ENCODE measurements around the gene FAM76B.

Gene FAM76B

DNA sequence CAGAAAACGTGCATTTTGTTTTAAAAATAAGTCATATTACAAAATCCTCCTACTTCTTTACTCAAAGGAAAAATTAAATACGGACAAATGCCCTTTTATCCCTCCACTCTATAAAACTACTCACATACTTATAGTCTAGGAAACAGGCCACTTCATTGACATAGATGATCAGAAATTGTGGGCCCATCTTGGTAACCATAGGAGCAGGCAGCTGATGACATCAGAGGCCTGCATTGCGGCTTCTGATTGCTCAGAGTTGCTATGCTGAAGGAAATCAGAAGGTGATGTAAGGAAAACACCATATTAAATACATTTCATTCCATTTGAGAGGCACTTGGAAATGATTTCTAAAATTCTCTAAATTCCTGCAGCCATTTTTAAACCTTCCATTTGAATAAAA is 27.0 kb downstream of the FAM76B start:
- DNase-seq (ENCODE audit: low read depth) = no peak
- TF ChIP-seq, protein P1, sequence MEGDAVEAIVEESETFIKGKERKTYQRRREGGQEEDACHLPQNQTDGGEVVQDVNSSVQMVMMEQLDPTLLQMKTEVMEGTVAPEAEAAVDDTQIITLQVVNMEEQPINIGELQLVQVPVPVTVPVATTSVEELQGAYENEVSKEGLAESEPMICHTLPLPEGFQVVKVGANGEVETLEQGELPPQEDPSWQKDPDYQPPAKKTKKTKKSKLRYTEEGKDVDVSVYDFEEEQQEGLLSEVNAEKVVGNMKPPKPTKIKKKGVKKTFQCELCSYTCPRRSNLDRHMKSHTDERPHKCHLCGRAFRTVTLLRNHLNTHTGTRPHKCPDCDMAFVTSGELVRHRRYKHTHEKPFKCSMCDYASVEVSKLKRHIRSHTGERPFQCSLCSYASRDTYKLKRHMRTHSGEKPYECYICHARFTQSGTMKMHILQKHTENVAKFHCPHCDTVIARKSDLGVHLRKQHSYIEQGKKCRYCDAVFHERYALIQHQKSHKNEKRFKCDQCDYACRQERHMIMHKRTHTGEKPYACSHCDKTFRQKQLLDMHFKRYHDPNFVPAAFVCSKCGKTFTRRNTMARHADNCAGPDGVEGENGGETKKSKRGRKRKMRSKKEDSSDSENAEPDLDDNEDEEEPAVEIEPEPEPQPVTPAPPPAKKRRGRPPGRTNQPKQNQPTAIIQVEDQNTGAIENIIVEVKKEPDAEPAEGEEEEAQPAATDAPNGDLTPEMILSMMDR (conservative IDR thresholded peaks at IDR 0.05; ENCODE audit: low read depth, low read length) = no peak

DNA sequence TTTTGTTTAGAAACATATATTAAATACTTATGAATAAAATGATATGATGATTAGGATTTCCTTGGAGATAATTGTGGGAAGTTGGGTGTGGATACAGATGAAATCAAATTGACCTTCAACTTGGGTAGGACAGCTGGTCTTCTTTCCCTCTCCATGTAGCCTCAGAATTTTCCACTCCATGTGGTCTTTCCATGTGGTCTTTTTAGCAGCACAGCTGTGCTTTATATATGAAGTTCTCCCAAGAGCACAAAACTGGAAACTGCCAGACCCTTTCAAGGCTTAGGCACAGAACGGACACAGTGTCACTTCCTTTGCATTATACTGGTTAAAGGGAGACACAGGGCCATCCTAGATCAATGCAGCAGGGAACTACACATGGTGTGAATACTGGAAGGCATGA is 28.6 kb downstream of the FAM76B start:
- TF ChIP-seq, protein P1 (conservative IDR thresholded peaks at IDR 0.05; ENCODE audit: low read depth, low read length) = no peak

More for the DNA sequence above, 27.0 kb downstream of the FAM76B start:
- no peak overlapping the region for H3K4me3 ChIP-seq (ENCODE audit: low read length)

DNA sequence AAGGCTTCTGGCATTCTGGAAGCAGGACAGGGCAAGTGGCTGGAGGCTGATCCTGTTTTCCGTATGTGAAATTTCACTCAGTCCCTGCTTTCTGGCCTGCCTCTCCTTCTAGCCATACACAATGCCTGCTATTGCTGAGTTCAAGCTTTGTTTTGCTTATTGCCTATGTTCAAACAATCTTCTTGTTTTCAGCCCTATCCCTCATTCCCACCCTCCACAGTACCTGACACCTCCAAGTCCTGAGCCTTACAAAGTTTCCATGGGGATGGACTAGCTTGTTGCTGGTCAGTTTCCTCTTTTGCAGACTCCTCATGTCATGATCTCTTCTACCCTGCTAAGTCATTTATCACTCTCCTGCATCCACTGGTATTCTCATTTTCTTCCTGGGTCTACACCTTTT is 38.1 kb downstream of the FAM76B start:
- H3K4me3 ChIP-seq (ENCODE audit: low read length) = no peak overlapping the region
- DNase-seq (ENCODE audit: low read depth) = no peak
- TF ChIP-seq, protein P1 (conservative IDR thresholded peaks at IDR 0.05; ENCODE audit: low read depth, low read length) = no peak

More for the DNA sequence above, 28.6 kb downstream of the FAM76B start:
- no peak for DNase-seq (ENCODE audit: low read depth)
- H3K4me3 ChIP-seq (ENCODE audit: low read length) = no peak overlapping the region

DNA sequence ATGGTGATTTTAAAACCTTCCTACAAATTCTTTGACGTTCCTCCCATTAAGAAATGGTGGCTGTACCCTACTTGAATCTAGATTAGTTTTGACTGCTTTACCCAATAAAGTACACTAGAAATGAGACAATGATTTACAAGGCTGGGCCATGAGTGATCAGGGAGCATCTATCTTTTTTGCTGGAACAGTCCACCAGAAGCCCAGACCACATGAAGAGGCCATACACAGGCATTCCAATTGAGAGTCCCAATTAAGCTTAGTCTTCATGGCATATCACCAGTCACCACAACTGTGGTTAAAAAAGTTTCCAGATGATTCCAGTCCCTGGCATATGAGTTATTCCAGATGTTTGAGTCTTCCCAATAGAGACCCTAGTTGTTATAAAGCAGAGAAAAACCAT is 39.5 kb downstream of the FAM76B start:
- H3K4me3 ChIP-seq (ENCODE audit: low read length) = no peak overlapping the region
- TF ChIP-seq, protein P1 (conservative IDR thresholded peaks at IDR 0.05; ENCODE audit: low read depth, low read length) = no peak
- DNase-seq (ENCODE audit: low read depth) = no peak

DNA sequence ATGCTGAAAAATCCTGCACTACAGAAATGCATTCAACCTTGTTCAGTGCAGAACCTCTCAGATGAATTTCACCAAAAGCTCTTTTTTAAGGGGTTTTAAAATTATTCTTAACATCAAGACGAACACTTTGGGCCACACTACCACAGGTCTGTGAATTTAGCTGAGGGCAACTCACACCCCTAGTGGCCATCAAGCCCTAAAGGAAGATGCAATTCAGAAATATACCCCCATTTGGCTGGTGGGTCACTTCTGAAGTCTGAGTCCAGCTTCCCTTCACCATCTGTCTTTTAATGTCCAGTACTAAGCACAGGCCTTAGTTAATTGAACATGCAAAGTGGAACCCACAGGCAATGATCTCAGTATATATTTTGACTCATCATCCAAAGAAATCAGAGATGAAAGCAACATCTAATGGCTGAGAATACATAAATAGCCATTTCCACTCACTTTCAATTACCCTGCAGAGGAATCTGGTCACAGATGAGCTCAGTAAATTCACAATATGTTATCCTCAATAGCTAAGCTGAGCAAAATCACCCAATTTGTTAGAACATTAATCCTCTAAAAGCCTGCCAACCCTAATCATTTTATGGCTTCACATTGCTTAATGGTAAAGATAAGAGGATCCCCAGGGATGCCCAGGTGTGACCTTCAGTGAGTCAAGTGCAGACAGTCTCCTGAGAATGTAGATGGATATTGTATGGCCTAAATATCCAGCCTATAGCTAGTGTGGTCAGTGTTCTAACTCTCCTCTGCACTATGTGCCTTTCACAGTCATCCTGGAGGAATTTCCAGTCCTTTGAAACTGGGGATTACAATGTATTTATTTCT is 50.3 kb downstream of the FAM76B start:
- H3K4me3 ChIP-seq (ENCODE audit: low read length) = no peak overlapping the region
- TF ChIP-seq, protein P1 (conservative IDR thresholded peaks at IDR 0.05; ENCODE audit: low read depth, low read length) = peak; percentile 37
- no peak for DNase-seq (ENCODE audit: low read depth)

DNA sequence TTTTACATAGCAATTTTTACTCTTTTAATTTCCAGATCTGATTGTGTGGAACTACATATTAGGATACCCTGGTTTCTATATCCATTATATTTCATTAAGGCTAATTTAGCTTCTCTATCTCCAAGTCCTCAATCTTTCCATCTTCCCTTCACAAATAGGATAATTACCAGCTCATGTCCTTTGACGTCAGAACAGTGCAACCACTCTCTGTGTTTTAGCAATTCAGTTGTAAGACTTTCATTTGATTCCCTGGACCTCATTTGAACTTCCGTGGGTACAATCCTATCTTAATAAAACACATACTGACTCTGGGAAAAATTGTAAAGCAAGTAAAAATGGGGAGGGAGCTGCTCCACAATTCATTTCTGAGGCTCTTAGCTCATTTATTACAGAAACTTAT is 52.8 kb downstream of the FAM76B start:
- TF ChIP-seq, protein P1 (conservative IDR thresholded peaks at IDR 0.05; ENCODE audit: low read depth, low read length) = no peak
- DNase-seq (ENCODE audit: low read depth) = no peak
- H3K4me3 ChIP-seq (ENCODE audit: low read length) = no peak overlapping the region

DNA sequence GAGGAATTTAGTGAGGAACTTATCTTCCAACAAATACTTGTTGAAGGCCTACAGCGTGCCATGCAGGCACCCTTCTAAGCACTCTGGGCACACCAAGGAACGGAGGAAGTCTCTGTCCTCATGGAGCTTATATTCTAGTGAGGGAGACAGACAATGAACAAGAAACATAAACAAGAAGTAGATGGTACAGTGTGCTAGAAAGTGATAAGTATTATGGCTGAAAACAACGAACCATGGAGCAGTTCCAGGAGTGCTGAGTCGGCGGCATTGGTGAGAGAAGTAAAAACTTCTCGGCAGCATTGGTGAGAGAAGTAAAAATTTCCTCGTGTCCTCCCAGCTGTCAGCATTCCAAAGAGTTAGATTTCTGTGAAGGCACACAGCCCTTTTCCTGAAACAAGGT is 53.2 kb downstream of the FAM76B start:
- DNase-seq (ENCODE audit: low read depth) = no peak
- no peak overlapping the region for H3K4me3 ChIP-seq (ENCODE audit: low read length)
- TF ChIP-seq, protein P1 (conservative IDR thresholded peaks at IDR 0.05; ENCODE audit: low read depth, low read length) = no peak
